GM18520 (cell line): ENCODE results near the gene DCBLD1.

Experiments used
- ATAC-seq: cut with Tn5 transposase; IDR thresholded peaks from one replicate; pipeline ENCODE4 v1.9.1; 2021; ENCODE audit not compliant: unreplicated experiment

Gene DCBLD1

DNA sequence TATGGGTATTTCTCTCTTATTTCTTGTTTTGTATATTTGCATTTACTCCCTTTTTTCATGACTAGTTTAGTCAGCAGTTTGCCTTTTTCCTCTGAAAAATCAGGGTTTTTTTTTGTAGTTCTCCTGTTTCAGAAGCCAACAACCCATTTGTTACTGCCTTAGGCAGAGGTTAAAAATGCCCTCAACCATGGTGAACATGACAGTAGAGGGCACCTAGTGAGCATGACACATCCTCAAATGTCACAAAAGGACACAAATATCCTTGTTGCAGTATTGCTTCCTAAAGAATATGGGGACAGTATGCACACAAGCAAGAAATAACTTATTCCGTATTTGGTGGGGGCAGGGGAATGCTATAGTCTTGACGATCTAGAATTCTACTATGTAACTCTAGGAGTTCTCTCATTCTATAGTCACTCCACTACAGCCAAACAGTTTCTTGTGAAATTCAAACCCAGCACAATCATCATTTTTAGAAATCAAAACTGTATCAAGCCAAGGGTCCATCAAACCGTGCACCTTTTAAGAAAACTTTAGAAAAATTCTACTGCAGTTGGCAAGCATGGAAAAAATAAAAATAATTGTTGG, 72.9 kb downstream of the DCBLD1 start:
- ATAC-seq = no peak

- ATAC-seq = no peak
Observed at GRCh38 chr6:117555882-117556498, 73.5 kb downstream of the DCBLD1 start.

- ATAC-seq = no peak
Observed at GRCh38 chr6:117557951-117558350, 75.5 kb downstream of the DCBLD1 start.

DNA sequence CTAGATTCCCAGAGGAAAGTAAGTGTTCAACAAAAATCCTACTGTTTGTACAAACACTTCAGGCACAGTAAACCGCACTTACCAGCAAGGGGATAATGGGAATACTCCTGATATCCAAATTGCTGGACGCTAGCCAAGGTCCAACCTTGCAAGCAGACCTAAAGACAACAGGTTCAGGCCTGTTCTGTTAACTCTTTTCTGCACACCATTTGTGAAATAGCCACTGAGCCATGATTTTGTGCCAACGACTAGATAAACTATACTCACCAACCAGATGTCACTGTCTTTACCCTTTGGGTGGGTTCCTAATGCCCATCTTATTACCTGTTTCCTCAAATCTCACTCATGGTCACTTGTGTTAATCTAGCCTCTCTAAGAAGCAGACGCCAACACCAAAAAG, 76.3 kb downstream of the DCBLD1 start:
- no peak for ATAC-seq

DNA sequence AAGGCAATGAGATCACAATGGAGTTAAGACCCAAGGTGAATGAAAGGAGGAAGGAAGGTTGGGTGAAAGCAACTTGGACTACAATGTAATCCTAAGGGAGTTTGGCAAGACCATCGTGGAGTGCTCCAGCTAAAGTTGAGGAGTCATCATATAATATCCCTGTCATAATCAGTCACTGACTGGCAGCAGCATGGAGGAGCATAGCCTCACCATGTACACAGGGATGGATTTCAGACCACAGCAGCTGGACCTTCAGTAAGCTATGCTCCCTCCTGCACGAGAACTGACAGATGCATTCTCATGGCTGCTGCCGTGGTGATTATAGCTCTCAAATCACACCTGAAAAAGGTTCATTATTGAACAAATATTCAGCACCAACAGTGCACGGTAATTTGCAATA, 76.8 kb downstream of the DCBLD1 start:
- ATAC-seq = no peak

- ATAC-seq = no peak
Observed at GRCh38 chr6:117561128-117561527, 78.7 kb downstream of the DCBLD1 start.

DNA sequence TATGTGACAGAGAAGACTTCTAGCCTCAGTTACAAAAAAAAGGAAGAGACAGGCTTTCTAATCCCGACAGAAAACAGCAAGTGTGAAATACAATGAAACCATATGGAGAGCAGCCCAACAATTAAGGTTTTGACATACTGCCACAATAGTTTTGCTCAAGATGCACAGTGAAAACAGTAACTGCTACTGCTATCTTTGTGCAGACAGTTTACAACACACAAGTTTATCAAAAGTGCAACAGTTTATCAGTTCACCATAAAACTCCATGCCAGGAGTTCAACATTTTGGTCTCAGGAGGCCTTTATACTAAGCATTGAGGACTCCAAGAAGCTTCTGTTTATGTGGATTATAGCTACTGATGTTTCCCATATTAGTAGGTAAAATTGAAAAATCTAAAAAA, 82.2 kb downstream of the DCBLD1 start:
- ATAC-seq = no peak

DNA sequence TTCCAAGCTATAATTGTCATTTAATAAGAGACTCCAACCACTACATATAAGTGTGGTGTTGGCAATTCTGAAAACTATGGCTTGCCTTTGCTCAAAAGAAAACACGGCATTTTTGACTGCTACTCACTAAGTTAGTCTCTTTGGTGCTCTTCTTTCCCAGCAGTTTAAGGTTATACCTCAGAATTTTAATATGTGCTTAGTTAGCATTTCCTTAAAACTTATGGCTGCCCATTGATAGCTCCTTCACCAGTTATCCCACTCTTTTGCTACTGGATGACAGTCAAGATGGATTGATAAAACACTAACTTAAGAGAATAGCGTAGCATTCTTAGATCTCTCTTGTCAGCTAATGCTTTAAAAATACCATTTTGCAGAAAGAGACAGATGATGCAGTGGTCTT, 85.8 kb downstream of the DCBLD1 start:
- ATAC-seq = no peak

DNA sequence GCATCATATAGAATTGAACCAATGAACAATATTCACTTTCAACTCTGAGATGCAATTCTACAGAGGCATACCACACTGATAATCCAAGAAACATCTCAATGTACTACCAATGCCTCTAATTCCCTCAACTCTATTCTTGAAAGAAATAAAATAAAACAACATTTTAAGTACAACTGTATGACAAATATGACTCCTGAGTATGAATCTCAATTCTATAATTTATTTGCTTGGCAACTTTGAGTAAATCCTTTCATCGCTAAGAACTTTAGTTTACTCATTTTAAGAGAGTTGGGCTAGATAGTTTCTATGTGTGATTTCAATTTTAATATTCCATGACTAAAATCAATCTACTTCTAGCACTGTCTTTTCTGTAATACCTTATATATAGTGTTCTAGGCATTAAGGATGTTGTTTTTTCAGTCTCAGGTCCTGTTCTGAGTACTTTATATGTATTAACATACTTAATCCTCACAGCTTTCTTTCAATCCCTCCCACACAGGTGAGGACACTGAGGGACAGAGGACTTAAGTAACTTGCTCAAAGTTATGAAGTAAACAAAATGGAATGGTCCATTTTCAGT, 86.4 kb downstream of the DCBLD1 start:
- ATAC-seq = no peak

GRCh38 chr6:117573006-117573680, 90.7 kb downstream of the DCBLD1 start:
- no peak for ATAC-seq

- ATAC-seq = no peak
Observed at GRCh38 chr6:117574198-117574597, 91.7 kb downstream of the DCBLD1 start.

GRCh38 chr6:117585647-117586046, 103.2 kb downstream of the DCBLD1 start:
- no peak for ATAC-seq

DNA sequence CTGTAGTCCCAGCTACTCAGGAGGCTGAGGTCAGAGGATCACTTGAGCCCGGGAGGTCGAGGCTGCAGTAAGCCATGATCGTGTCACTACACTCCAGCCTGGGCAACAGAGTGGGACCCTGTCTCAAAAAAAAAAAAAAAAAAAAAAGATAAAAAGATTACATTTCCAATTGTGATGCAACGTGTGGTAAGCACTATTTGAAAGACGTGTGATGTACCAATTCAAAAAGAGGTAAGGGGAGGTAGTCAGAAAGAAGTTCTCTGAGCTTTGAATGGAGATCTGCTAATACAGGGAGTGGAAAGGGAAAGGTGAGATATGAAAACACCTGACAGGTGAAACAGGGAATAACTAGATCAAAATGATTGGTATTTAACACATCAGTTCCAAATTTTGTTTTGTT, 108.0 kb downstream of the DCBLD1 start:
- no peak for ATAC-seq

DNA sequence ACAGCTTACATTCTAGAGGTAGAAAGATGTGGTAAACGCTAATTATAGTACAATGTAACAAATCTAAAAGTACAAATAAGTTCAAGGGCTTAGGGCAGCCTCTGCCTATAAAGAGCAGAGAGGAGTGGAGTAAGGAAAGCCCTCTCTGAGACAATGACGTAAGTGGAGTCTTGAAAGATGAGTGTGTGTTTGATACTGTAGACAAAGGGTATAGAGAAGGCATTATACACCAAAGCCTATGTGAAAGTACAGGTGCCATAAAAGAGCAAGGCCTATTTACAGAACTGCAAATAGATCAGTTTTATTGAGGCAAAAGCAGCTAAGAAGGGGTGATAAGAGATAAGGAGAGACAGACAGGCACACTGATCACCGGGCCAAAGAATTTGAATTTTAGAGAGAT, 108.9 kb downstream of the DCBLD1 start:
- ATAC-seq = no peak

GRCh38 chr6:117592983-117593759, 110.7 kb downstream of the DCBLD1 start:
- no peak for ATAC-seq

DNA sequence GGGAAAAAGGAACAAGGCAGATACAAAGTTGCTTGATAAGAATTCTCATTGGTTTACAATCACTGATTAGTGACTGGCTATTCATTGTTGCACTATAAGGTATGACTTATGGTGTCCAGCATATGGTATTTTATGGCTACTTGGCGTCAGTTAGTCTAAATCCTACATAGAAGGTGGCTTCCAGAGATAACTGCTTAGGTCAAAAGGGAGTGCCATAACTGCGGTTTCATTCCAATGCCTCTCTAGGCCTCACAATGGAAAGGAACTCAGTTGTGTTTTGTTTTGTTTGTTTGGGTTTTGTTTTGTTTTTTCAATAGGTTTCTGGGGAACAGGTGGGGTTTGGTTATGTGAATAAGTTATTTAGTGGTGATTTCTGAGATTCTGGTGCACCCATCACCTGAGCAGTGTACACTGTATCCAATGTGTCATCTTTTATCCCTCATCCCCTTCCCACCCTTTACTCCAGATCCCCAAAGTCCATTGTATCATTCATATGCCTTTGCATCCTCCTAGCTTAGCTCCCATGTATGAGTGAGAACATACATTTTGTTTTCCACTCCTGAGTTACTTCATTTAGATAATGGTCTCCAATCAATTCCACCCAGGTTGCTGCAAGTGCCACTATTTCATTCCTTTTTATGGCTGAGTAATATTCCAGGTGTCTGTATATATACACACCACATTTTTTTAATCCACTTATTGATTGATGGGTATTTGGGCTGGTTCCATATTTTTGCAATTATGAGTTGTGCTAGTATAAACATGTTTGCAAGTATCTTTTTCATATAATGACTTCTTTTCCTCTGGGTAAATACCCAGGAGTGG, 112.8 kb downstream of the DCBLD1 start:
- no peak for ATAC-seq

GRCh38 chr6:117597755-117598154, 115.3 kb downstream of the DCBLD1 start:
- ATAC-seq = no peak
